IPS-18a (cell line): ENCODE measurements around the gene DOC2B.
"Not testable (repeated sequence)": the region's sequence is repeated elsewhere in the genome, so short reads cannot be mapped to it uniquely, and the experiment has no call there.

Experiments
- H3K27ac ChIP-seq: one replicate; pipeline ENCODE4 v1.5.1; 2013; ENCODE audit warnings: low read length
- H3K27me3 ChIP-seq: one replicate; pipeline ENCODE4 v1.6.1; 2013; ENCODE audit warnings: mild to moderate bottlenecking, low read length; ENCODE audit not compliant: control insufficient read depth, insufficient read depth
- H3K36me3 ChIP-seq: one replicate; pipeline ENCODE4 v1.6.1; 2013; ENCODE audit warnings: low read depth, low read length; ENCODE audit not compliant: control insufficient read depth
- H3K4me1 ChIP-seq: one replicate; pipeline ENCODE4 v1.6.1; 2013; ENCODE audit warnings: low read depth, low read length; ENCODE audit not compliant: control insufficient read depth
- H3K4me3 ChIP-seq: one replicate; pipeline ENCODE4 v1.5.1; 2013; ENCODE audit warnings: low read length
- H3K9ac ChIP-seq: one replicate; pipeline ENCODE4 v1.6.1; 2013; ENCODE audit warnings: mild to moderate bottlenecking, low read length, moderate library complexity
- H3K9me3 ChIP-seq: one replicate; pipeline ENCODE4 v1.6.1; 2013; ENCODE audit warnings: low read depth, low read length; ENCODE audit not compliant: control insufficient read depth

The DOC2B gene

DNA sequence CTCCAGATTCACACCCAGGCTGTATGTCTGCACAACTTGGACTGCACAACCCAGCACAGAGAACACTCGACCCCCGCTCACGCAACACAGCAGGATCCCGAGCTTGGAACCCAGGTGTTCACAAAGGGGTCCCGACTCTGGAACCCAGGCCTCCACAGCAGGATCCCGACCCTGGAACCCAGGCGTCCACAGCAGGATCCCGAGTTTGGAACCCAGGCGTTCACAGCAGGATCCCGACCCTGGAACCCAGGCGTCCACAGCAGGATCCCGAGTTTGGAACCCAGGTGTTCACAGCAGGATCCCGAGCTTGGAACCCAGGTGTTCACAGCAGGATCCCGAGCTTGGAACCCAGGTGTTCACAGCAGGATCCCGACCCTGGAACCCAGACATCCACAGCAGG lies 16.8 kb upstream of the DOC2B start:
- not testable (repeated sequence) for H3K4me3 ChIP-seq

DNA sequence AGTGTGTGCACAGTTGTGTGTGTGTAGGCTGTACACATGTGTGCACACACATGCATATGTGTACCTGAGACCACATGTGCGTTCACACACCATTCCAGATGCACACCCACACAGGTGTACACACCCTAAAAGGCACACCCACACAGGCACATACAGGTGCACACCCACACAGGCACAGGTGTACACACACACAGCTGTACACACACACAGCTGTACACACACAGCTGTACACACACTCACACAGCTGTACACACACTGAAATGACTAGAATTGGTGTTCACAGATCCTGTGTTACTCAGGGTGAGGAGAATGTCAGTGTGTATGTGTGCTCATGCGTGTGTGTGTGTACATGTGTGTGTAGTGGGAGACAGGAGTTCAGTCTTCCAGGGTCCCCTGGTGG lies 15.9 kb upstream of the DOC2B start:
- no peaks in the 10 kb centered on the region for H3K9me3 ChIP-seq
- H3K4me1 ChIP-seq = peaks cover 26% of the 10 kb centered on the region
- H3K4me3 ChIP-seq = no peak overlapping the region
- H3K36me3 ChIP-seq = no peaks in the 10 kb centered on the region
- no peak overlapping the region for H3K27ac ChIP-seq
- H3K9ac ChIP-seq = no peak overlapping the region
- no peaks in the 10 kb centered on the region for H3K27me3 ChIP-seq

More for the DNA sequence above, 16.8 kb upstream of the DOC2B start:
- H3K27me3 ChIP-seq, H3K9me3 ChIP-seq, H3K9ac ChIP-seq, H3K27ac ChIP-seq, H3K36me3 ChIP-seq: not testable (repeated sequence)
- peaks cover 26% of the 10 kb centered on the region for H3K4me1 ChIP-seq

DNA sequence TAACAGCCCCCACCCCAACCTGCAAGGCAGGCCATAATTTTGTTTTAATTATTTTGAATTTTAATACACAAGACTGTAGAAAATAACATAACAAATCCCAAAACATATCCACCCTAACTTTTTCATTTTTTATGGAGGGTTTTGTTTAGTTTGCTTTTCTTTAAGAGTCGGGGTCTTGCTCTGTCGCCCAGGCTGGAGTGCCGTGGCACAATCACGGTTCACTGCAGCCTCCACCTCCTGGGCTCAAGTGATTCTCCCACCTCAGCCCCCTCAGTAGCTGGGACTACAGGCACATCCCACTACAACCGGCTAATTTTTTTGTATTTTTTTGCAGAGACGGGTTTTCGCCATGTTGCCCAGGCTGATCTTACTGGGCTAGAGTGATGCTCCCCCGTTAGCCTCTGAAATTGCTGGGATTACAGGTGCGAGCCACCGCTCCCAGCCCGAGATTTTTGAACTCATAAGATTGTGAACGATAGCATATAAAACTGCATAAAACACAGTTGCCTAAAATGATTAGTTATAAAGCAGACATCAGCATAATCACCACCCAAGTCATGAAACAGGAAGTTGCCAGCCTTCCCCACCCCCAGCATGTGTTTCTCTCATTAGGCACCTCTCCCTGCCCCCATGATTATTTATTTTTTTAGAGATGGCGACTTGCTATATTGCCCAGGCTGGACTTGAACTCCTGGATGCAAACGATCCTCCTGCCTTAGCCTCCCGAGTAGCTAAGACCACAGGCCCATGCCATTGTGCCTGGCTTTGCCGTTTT lies 13.6 kb upstream of the DOC2B start:
- Histone ChIP-seq H3K9ac (no peak overlapping the region), H3K27ac (no peak overlapping the region), H3K9me3 (no peaks in the 10 kb centered on the region), H3K27me3 (no peaks in the 10 kb centered on the region), H3K36me3 (no peaks in the 10 kb centered on the region), H3K4me1 (peaks cover 16% of the 10 kb centered on the region), H3K4me3 (no peak overlapping the region)

DNA sequence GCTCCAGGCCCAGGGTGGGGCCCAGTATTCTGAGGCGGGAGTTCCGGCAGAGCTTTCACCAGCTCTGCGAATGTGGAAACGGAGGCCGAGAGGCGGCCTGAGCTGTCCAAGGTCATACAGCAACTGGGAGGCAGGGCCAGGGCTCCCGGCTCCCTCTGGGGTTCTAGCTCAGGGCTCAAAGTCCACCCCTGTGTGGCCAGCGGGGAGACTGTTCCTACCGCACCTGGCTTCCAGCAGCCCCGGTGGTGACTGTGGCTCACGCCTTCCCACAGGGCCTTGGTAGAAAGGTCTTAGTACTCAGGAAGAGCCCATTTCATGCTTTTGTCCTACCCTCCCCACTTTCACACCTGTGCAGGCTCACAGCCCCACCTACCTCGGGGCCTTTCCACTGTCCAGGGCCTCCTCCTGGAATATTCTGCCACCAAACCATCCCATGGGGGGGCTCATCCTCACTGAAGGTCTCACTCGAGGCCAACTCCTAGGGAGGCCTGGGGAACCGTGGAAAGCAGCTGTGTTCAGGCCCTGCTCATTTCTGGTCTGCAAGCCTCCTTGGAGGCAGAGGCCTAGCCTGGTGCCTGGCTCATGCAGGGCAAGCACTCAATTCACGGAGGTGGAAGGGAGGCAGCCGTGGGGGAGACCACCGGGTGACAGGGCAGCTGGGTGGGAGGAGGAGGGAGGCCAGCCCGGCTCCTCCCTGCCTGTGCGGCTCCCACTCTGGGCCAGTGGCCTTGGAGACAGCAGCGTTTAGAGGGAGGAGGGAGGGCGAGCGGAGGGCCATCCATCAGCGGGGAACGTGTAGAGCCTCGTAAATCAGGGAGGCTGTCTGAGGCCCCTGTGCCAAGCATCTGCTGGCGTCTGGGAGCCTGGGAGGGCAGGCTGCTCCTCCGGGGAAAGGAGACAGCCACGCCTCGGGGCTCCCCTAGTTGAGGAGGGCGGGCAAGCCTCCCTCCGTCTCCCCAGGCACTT lies 12.7 kb upstream of the DOC2B start:
- H3K36me3 ChIP-seq = no peaks in the 10 kb centered on the region
- no peak overlapping the region for H3K27ac ChIP-seq
- H3K9me3 ChIP-seq = no peaks in the 10 kb centered on the region
- H3K4me1 ChIP-seq = peaks cover 9% of the 10 kb centered on the region
- no peaks in the 10 kb centered on the region for H3K27me3 ChIP-seq
- H3K4me3 ChIP-seq = no peak overlapping the region
- H3K9ac ChIP-seq = no peak overlapping the region

DNA sequence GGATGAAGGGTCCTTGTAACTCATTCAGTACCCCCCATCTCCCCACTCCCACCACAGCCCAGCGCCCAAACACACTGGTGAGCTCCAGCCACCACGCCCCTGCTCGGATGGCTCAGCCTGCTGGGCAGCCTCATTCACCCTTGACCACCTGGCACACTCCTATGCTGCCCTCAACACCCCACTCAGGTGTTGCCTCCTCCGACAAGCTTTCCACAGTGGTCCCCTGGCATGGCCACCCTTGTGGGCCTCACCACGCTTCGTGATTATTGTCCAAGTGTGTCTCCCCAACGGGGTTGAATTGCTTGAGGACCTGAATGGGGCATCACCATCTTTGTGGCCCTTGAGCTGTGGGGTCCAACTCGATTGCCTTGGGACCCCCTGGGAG lies 12.0 kb upstream of the DOC2B start:
- Histone ChIP-seq H3K27me3 (no peaks in the 10 kb centered on the region), H3K9me3 (no peaks in the 10 kb centered on the region), H3K9ac (no peak overlapping the region)

DNA sequence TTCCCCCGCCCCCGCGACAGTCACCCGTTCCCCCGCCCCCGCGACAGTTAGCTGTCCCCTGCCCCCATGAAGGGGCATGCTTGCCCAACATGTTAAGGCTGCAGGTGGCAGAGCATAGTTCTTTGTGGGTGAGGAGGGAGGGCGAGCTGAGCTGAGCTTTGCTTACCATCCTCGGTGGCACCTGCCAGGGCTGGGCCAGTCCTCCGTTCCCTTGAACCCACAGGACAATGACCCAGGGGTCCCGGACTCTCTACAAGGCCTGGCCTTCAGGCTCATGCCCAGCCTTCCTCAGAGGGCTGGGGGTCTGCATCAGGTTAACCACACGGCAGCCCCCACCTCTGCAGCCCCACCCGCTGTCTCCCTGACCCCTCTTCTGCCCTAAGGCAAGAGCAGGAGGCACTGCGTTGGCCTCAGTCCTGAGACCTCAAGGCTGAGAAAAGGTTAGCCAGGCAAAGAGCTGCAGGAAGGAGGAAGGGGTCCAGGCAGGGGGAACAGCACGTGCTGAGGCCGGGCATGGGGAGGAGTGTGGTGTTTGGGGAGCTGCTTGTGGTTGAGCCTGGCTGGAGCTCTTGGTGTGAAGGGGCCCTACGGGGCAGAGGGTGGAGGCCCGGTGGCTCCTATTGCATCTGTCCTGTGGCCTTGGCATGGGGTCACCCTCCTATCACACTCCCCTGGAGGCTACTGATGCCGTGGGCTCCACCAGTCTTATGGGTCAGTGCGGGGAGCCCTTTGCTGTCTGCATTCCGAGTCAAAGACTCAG lies 11.4 kb upstream of the DOC2B start:
- Histone ChIP-seq H3K9me3 (no peaks in the 10 kb centered on the region), H3K9ac (no peak overlapping the region), H3K4me3 (no peak overlapping the region), H3K4me1 (peaks cover 5% of the 10 kb centered on the region), H3K27ac (no peak overlapping the region), H3K36me3 (no peaks in the 10 kb centered on the region), H3K27me3 (no peaks in the 10 kb centered on the region)

More for the DNA sequence above, 12.0 kb upstream of the DOC2B start:
- H3K27ac ChIP-seq = no peak overlapping the region
- H3K4me1 ChIP-seq = peaks cover 5% of the 10 kb centered on the region
- no peak overlapping the region for H3K4me3 ChIP-seq
- no peaks in the 10 kb centered on the region for H3K36me3 ChIP-seq

DNA sequence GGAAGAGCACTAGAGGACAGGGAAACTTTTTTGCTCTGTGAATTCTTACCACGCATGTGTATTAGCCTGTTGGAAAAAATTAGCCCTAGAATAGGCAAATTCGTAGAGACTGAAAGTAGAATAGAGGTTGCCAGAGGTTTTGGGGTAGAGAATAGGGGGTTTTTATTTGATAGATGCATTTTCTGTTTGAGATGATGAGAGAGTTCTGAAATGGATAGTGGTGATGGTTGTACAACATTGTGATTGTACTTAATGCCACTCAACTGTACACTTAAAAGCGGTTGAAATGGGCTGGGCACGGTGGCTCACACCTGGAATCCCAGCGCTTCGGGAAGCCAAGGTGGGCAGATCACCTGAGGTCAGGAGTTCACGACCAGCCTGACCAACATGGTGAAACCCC lies 8.0 kb upstream of the DOC2B start:
- H3K4me3 ChIP-seq = no peak overlapping the region
- H3K36me3 ChIP-seq = no peaks in the 10 kb centered on the region
- no peaks in the 10 kb centered on the region for H3K4me1 ChIP-seq
- no peaks in the 10 kb centered on the region for H3K9me3 ChIP-seq
- peaks cover 4% of the 10 kb centered on the region for H3K27me3 ChIP-seq
- H3K9ac ChIP-seq = no peak overlapping the region
- no peak overlapping the region for H3K27ac ChIP-seq

DNA sequence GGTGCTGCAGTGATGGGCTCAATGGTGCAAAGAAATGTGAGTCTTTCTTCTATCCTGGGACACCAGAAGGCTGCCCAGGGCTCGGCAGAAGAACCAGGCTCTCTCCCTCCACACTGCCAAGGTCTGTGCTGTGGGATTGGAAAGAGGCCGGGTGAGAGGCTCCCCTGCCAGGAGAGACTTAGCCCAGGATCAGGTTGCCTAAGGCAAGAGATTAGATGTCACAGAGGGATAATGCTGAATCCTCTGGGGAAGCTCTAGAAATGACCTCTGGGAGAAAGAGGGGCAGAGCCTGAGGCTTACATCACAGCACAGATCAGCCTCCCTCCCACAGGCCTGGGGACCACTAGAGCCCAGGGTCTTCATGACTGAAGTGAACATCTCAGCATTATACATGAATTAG lies 5.7 kb upstream of the DOC2B start:
- Histone ChIP-seq H3K9me3 (no peaks in the 10 kb centered on the region), H3K27me3 (peaks cover 27% of the 10 kb centered on the region), H3K36me3 (no peaks in the 10 kb centered on the region), H3K4me3 (no peak overlapping the region), H3K4me1 (no peaks in the 10 kb centered on the region), H3K9ac (no peak overlapping the region), H3K27ac (no peak overlapping the region)

DNA sequence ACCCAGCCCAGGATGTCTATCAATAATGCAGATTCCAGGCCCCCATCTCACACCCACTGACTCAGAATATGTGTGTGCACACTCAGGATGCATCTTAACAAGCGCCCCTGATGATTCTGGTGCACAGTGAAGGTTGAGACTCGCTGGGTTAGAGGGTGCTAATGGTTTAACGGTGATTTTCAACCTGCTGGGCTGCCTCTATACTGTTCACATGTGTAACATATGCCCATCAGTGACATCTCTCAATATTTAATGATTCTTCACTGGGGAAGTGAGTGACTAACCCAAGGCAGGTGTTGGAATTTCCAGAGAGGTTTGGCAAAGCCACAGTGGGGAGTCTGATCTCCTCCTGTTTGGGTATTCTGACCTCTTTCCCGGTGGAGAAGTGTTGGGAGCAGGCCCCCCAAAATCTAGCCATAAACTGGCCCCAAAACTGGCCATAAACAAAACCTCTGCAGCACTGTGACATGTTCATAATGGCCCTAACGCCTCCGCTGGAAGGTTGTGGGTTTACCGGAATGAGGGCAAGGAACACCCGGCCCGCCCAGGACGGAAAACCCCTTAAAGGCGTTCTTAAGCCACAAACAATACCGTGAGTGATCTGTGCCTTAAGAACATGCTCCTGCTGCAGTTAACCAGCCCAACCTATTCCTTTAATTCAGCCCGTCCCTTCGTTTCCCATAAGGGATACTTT lies 4.1 kb upstream of the DOC2B start:
- Histone ChIP-seq H3K4me3 (no peak overlapping the region), H3K27me3 (peaks cover 40% of the 10 kb centered on the region), H3K9me3 (no peaks in the 10 kb centered on the region), H3K4me1 (no peaks in the 10 kb centered on the region), H3K9ac (no peak overlapping the region), H3K27ac (no peak overlapping the region), H3K36me3 (no peaks in the 10 kb centered on the region)

DNA sequence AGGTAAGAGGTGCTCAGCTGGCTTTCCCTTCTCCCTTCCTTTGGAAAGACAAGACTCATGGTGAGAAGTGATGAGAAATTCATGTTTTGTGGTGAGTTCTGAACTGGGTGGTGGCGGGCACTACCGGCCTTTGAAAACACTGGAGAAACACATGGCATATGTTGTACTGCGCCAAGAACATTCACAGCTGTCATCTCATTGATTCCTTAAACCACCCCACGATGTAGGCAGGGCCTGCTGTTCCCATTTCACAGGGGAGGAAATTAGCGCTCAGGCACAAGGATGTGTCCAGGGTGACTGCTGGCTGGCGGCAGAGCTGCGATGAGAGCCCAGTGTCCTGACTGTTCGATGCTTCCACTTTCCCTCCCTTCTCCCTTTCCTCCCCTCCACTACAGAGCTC lies 1.6 kb upstream of the DOC2B start:
- Histone ChIP-seq H3K4me1 (no peaks in the 10 kb centered on the region), H3K27ac (no peak overlapping the region), H3K27me3 (peaks cover 65% of the 10 kb centered on the region), H3K9ac (no peak overlapping the region), H3K4me3 (no peak overlapping the region), H3K36me3 (no peaks in the 10 kb centered on the region), H3K9me3 (no peaks in the 10 kb centered on the region)
